H1 (cell line): ENCODE results near the gene TEX13B.

ENCODE experiments used
- EP300 ChIP-seq, 2 experiments: IDR thresholded peaks; 1 replicate in 1 of 2; 2 replicates in 1 of 2; pipeline ENCODE4 v1.6.1; 2011 to 2012; ENCODE audit warnings: low read depth in 2 of 2, low read length in 2 of 2, mild to moderate bottlenecking in 2 of 2, borderline replicate concordance in 1 of 2, inconsistent platforms in 1 of 2, moderate library complexity in 1 of 2
- POLR2A ChIP-seq, 2 experiments: IDR thresholded peaks; 1 replicate in 1 of 2; 2 replicates in 1 of 2; pipeline ENCODE4 v1.6.1; 2011; ENCODE audit warnings: low read depth in 2 of 2, low read length in 2 of 2, mild to moderate bottlenecking in 2 of 2; ENCODE audit errors: control extremely low read depth in 1 of 2
- POLR2AphosphoS5 ChIP-seq: IDR thresholded peaks from 2 replicates; pipeline ENCODE4 v1.6.1; 2011; ENCODE audit warnings: low read depth, low read length
- TAF1 ChIP-seq: IDR thresholded peaks from 2 replicates; pipeline ENCODE4 v1.6.1; 2011; ENCODE audit warnings: mild to moderate bottlenecking, low read depth, low read length
- TF ChIP-seq, protein P1 (sequence below), 3 experiments: IDR thresholded peaks; 1 replicate in 2 of 3; 2 replicates in 1 of 3; pipeline versions ENCODE4 v1.5.1 to v1.6.1; 2011; ENCODE audit warnings: low read length in 3 of 3, mild to moderate bottlenecking in 3 of 3, inconsistent platforms in 2 of 3, low read depth in 1 of 3, moderate library complexity in 1 of 3; ENCODE audit not compliant: insufficient read depth in 1 of 3; ENCODE audit errors: control extremely low read depth in 1 of 3
- TF ChIP-seq, protein P2 (sequence below): IDR thresholded peaks from 2 replicates; pipeline ENCODE4 v1.6.1; 2012; ENCODE audit warnings: low read length, inconsistent platforms

DNA sequence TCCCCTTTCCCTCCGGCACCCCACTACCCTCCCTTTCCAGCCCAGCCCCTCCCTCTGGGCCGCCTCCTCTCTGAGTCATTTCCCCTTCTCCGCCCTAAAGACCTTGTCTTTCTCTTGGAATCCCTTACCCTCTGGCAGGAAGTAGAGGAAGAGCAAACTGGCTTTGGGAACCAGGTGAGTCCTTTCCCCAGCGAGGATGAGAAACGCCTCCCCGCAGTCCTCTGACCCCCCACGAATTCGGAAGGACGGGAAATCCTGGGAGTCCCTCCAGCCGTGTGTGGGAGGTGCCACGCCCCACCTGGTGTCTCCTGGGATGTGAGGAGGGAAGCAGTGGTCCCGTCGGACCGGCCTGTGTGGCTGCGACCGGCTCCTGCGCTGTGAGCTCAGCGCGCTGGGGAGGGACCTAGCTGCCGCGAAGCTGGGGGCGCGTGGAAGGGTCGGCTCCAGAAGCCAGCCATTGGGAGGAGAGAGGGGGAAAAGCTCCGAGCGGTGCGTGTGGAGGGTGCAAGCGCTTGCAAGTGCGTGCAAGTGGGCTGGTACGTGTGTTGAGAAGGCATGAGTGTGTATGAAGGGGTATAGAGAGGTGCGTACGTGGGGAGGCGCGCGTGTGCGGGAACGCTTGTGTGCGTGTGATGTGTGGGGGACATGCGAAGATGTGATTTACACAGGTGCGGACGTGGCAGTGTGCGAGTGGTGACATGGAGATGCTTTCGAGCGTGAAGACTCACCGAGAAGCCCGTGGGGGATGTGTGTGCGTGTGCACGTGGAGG is 46.3 kb downstream of the TEX13B start:
- no peak for TF ChIP-seq EP300 (IDR thresholded peaks at IDR 0.05; ENCODE audit: borderline replicate concordance in 1 of 2, low read depth in 2 of 2, low read length in 2 of 2)
- TF ChIP-seq POLR2AphosphoS5 = no peak
- TF ChIP-seq TAF1 = no peak
- no peak for TF ChIP-seq POLR2A (IDR thresholded peaks at IDR 0.05; ENCODE audit: control extremely low read depth in 1 of 2, low read depth in 2 of 2, low read length in 2 of 2)
- TF ChIP-seq, protein P1, sequence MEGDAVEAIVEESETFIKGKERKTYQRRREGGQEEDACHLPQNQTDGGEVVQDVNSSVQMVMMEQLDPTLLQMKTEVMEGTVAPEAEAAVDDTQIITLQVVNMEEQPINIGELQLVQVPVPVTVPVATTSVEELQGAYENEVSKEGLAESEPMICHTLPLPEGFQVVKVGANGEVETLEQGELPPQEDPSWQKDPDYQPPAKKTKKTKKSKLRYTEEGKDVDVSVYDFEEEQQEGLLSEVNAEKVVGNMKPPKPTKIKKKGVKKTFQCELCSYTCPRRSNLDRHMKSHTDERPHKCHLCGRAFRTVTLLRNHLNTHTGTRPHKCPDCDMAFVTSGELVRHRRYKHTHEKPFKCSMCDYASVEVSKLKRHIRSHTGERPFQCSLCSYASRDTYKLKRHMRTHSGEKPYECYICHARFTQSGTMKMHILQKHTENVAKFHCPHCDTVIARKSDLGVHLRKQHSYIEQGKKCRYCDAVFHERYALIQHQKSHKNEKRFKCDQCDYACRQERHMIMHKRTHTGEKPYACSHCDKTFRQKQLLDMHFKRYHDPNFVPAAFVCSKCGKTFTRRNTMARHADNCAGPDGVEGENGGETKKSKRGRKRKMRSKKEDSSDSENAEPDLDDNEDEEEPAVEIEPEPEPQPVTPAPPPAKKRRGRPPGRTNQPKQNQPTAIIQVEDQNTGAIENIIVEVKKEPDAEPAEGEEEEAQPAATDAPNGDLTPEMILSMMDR (IDR thresholded peaks at IDR 0.05; ENCODE audit: control extremely low read depth in 1 of 3, insufficient read depth in 1 of 3, low read depth in 1 of 3, low read length in 3 of 3) = no peak
- TF ChIP-seq, protein P2, sequence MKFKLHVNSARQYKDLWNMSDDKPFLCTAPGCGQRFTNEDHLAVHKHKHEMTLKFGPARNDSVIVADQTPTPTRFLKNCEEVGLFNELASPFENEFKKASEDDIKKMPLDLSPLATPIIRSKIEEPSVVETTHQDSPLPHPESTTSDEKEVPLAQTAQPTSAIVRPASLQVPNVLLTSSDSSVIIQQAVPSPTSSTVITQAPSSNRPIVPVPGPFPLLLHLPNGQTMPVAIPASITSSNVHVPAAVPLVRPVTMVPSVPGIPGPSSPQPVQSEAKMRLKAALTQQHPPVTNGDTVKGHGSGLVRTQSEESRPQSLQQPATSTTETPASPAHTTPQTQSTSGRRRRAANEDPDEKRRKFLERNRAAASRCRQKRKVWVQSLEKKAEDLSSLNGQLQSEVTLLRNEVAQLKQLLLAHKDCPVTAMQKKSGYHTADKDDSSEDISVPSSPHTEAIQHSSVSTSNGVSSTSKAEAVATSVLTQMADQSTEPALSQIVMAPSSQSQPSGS = no peak
